NCI-H1436 treated with DMSO at 0.1 percent for 48 hours (cell line): Measurements from ENCODE around the gene HIP1.
"Not testable (repeated sequence)": the region's sequence is repeated elsewhere in the genome, so short reads cannot be mapped to it uniquely, and the experiment has no call there.

Experiments
- DNase-seq: peaks from one replicate; lab custom pipeline; 2025; lab: John Stamatoyannopoulos, UW

Gene HIP1

DNA sequence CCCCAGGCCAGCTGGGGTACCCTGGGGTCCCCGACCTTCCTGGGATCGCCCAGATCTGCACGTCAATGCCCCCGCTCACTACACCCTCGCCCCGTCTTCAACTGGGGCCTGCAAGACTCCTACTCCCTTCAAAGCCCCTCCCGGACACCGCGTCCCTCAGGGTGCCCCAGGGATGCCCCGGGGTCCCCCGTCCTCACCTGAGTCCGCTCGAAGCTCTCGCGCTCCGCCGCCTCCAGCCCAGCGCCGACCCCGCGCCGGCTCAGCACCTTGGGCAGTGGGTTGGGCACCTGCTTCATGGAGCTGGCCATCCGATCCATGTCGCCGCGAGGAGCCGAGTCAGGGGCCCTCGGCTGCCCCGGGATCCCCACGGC lies at the start of gene HIP1:
HIP1 (minus strand) TSS at position 338 of the 371 bp plus-strand sequence; CDS start at position 317, 21 bp downstream.
- no peak for DNase-seq

DNA sequence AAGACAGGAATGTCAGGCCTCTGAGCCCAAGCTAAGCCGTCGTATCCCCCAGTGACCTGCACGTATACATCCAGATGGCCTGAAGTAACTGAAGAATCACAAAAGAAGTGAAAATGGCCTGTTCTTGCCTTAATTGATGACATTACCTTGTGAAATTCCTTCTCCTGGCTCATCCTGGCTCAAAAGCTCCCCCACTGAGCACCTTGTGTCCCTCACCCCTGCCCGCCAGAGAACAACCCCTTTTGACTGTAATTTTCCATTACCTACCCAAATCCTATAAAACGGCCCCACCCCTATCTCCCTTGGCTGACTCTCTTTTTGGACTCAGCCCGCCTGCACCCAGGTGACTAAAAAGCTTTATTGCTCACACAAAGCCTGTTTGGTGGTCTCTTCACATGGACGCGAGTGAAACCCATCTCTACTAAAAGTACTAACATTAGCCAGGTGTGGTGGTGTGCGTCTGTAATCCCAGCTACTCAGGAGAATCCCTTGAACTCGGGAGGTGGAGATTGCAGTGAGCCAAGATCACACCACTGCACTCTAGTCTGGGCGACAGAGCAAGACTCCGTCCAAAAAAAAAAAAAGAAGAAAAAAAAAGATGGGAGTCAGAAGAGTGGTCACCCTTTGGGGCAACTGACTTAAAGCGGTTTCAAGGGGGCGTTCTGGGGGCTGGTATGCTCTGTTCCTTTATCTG lies 49.6 kb upstream of the HIP1 start:
- DNase-seq, result not testable (repeated sequence)

DNA sequence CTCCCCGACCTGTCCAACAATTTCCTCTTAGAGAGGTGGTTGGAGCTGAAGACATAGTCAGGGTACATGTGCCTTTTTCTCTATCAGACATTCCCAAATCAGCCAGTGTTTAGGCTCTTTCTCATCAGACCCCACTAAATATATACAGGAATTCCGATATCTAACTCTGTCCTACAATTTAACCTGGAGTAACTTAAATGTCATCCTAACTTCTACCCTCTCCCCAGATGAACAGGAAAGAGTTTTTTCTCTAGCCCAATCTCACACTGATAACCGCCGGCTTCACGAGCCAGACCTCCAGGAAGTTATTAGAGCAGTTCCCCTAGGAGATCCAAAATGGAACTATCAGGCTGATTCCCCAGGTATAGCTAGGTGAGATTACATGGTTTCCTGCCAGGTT lies 44.3 kb upstream of the HIP1 start:
- DNase-seq, result not testable (repeated sequence)

DNA sequence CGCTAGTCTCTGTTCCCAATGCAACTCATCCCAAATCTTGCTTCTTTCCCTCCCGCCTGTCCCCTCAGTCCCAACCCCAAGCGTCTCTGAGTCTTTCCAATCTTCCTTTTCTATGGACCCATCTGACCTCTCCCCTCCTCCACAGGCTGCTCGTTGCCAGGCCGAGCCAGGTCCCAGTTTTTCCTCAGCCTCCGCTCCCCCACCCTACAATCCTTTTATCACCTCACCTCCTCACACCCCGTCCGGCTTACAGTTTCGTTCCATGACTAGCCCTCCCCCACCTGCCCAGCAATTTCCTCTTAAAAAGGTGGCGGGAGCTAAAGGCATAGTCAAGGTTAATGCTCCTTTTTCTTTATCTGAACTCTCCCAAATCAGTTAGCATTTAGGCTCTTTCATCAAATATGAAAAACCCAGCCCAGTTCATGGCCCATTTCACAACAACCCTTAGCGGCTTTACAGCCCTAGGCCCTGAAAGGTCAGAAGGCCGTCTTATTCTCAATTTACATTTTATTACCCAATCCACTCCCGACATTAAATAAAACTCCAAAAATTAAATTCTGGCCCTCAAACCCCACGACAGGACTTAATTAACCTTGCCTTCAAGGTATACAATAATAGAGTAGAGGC lies 42.0 kb upstream of the HIP1 start:
- not testable (repeated sequence) for DNase-seq

DNA sequence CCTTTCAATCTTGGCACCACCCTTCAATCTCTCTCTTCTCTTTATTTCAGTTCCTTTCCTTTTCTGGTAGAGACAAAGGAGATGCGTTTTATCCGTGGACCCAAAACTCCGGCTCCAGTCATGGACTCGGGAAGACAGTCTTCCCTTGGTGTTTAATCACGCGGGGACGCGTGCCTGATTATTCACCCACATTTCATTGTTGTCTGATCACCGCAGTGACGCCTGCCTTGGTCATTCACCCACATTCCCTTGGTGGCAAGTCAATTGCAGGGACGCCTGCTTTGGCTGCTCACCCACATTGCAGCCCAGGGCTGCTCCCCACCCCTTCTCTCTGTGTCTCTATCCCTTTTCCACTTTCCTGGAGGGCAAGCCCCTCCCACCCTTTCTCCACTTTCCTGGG lies 40.8 kb upstream of the HIP1 start:
- DNase-seq, result not testable (repeated sequence)

DNA sequence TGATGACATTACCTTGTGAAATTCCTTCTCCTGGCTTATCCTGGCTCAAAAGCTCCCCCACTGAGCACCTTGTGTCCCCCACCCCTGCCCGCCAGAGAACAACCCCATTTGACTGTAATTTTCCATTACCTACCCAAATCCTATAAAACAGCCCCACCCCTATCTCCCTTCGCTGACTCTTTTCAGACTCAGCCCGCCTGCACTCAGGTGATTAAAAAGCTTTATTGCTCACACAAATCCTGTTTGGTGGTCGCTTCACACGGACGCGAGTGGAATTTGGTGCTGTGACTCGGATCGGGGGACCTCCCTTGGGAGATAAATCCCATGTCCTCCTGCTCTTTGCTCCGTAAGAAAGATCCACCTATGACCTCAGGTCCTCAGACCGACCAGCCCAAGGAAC lies 40.3 kb upstream of the HIP1 start:
- DNase-seq, result not testable (repeated sequence)

DNA sequence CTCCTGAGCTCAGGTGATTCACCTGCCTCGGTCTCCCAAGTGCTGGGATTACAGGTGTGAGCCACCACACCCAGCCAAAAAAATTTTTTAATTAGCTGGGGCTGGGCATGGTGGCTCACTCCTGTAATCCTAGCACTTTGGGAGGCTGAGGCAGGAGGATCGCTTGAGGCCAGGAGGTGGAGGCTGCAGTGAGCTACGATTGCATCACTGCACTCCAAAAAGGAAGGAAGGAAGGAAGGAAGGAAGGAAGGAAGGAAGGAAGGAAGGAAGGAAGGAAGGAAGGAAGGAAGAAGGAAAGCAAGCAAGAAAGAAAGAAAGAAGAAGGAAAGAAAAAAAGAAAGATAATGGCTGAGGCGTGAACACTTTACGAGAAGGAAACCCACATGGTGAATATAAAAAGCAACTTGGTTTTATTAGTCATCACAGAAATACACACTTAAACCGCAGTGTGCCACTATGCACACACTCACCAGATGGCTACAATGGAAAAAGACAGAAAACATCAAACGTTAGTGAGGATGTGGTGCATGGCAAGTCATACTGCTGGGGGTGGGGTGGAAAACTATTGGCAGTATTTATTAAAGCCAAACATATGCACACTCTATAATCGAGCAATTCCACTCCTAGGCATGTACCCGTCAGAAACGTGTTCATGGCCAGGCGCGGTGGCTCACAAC lies 37.7 kb upstream of the HIP1 start:
- DNase-seq, result no peak

DNA sequence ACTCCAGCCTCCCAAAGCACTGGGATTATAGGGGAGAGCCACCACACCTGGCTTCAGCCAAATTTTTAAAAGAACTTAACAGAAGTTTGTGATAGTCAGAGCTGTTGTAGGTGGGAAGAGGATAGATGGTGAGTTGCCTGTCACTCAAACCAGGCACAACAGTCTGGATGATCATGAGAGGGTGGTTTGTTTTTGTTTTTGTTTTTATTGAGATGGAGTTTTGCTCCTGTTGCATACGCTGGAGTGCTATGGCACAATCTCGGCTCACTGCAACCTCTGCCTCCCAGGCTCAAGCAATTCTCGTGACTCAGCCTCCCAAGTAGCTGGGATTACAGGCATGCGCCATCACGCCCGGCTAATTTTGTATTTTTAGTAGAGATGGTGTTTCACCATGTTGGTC lies 35.2 kb upstream of the HIP1 start:
- DNase-seq, result not testable (repeated sequence)

DNA sequence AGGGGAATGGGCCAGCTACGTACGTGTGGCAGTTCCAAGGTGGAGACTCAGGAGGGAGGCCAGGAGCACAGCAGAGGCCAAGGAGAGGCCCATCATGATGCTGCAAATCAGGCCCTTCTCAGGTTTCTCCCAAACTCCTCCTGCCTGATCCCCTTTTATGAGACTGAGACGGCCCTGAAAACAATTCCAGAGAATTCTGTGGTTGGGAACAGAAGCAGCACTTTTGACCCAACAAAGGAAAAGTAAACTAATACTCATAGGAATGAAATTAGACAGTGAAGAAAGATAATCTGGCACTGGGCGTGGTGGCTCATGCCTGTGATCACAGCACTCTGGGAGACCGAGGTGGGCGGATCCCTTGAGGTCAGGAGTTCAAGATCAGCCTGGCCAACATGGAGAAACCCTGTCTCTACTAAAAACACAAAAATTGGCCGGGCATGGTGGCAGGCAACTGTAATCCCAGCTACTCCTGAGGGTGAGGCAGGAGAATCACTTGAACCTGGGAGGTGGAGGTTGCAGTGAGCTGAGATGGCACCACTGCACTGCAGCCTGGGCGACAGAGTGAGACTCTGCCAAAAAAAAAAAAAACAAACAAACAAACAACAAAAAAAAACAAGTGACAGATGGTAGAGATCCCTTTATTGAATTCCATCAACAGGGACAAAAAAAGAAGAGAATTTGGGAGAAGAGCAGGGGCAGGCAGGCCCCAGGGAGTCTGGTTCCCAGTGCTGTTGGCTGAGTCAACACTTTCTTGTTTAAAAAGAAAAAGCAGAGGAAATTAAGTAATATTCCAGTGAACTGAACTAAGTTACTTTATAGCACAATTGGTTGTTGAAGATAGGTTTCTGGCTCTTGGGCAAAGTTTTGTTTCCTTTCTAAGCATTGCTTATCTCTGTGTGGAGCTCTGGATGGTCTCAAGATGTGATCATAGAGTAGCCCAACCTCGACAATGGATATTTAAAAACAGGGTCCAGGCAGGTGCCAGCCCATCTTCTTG lies 33.6 kb upstream of the HIP1 start, which contains the start of gene CCL26:
CCL26 (minus strand) TSS at position 131 of the 997 bp plus-strand sequence; CDS start at position 96, 35 bp downstream.
- no peak for DNase-seq

DNA sequence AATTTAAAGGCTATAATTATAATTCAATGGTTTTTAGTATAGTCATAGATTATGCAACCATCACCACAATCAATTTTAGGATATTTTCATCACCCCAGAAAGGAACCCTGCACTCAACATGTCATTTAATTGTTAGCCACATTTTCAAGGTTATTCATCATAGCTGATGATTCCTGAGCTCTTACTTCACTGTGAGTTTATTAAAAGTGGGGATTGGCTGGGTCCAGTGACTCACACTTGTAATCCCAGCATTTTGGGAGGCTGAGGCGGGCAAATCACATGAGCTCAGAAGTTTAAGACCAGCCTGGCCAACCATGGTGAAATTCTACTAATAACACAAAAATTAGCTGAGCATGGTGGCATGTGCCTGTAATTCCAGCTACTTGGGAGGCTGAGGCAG lies 32.5 kb upstream of the HIP1 start:
- no peak for DNase-seq

DNA sequence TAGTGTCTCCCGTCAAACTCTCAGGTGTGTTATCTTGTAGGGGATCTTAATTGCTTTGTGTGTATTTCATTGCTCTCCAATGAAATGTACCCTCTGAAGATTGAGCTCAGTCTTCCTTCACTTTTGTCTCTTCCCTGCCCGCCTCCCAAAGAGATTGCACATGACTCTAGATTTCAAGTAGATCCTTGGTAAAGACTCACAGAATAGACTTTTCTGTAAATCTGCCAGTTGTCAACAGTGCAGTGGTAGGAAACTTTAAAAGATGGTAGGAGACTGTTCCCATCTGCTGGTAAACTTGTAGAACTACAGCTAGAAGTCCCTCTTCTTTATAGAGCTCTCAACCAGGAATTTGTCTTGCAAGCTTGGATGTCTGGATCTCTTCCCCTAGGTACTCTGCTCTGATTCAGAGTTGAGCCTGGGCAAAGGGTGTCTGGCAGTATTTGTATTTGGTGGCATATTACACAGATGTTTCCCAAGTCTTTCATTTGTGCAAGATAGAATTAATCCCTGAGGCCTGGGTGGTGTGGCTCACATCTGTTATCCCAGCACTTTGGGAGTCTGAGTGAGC lies 23.7 kb upstream of the HIP1 start:
- DNase-seq, result no peak

DNA sequence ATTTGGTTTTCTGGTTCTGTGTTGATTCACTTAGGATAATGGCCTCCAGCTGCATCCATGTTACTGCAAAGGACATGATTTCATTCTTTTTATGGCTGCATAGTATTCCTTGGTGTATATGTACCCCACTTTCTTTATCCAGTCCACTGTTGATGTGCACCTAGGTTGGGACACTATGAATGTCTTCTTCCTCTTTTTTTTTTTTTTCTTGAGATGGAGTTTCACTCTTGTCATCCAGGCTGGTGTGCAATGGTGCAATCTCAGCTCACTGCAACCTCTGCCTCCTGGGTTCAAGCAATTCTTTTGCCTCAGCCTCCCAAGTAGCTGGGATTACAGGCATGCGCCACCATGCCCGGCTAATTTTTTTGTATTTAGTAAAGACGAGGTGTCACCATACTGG lies 23.1 kb upstream of the HIP1 start:
- not testable (repeated sequence) for DNase-seq

DNA sequence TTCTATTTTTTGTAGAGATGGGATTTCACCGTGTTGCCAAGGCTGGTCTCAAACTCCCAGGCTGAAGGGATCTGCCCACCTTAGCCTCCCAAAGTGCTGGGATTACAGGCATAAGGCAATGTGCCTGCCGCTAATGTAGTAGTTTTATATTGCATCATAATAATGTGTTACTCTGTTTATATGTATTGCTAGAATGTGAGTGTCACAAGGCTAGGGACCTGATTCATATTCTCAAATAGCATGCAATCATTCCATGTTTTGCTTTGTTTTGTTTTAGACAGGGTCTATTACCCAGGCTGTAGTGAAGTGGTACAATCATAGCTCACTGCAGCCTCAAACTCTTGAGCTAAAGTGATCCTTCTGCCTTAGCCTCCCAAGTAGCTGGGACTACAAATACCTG lies 19.8 kb upstream of the HIP1 start:
- DNase-seq, result no peak

DNA sequence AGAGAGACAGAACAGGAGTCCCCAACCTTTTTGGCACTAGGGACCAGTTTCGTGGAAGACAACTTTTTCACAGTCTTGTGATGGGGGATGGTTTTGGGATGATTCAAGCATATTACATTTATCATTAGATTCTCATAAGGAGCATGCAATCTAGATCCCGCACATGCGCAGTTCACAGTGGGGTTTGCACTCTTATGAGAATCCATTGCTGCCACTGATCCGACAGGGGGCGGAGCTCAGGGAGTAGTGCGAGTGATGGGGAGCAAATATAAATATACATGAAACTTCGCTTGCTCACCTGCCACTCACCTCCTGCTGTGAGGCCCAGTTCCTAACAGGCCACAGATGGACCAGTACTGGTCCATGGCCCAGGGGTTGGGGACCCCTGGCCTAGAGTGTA lies 19.1 kb upstream of the HIP1 start:
- DNase-seq, result no peak

DNA sequence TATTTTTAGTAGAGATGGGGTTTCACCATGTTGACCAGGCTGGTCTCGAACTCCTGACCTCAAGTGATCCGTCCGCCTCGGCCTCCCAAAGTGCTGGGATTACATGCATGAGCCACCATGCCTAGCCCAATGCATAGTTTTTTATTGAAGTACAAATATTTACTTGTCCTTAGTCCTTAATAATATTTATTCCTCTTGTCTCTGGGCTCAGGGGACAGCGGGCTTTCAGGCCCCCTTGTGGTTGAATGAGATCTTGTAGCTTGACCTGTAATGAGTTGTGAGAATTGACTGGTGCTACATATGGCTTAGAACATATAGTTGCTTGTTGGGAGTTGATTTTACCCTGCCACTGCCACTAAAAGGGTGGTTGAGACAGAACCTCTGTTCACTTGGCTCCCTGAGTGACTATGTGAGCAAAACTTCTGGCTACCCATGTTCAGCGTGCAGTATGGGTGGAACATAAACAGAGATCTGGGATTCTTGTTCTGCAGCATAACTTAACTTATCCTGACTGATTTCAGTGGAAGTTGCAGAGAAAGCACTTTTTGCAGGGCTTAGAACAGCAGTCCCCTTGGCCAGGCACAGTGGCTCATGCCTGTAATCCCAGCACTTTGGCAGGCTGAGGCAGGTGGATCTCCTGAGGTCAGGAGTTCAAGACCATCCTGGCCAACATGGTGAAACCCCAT lies 18.4 kb upstream of the HIP1 start:
- DNase-seq, result no peak

DNA sequence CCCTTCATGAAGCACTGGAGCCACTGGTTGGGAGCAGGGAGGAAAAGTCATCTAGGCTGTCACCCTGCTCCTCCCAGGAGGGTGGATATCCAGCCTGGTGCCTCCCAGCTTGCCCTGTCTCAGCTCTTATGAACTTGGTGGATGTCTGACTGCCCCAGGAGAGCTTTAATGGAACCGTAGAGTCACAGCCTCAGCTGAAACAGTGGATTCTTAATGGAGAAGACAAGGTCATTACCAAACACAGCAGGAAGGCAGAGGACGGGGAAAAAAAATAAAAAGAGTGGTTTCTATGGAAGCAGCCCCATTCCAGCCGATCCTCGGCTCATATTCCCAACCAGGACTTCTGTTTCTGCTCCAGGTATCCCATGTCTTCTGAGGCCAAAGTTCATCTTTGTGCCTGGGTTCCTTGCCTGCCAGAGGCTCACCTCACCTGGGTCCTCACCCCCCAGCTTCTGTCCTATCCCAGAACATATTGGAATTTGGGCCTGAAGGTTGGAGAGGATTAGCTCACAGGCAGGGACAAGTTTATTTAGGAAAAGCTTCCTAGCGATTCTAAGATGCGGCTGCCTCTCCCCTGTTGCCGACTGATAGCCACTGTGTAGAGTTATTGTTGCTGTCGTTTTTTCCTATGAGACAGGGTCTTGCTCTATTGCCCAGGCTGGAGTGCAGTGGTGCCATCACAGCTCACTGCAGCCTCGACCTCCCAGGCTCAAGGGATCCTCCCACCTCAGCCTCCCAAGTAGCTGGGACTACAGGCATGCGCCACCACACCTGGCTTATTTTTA lies 17.7 kb upstream of the HIP1 start:
- no peak for DNase-seq

DNA sequence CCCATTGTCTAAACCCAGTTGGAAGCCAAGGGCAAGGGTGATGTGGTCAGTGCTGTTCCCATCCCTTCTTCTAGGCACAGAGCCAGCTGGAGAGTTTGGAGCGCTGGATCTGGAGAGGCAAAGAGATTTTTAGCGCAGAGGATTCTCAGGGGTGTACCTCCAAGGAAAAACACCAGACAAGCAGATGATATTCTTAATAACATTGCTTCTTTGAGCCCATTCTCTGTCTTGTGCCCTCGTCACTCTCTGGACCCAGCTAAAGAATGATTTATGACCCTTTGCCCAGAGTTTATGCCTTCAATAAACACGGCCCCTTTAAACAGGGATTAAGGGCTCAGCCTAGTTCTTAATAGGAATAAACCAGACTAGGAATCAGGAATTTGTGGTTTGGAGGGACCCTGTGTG lies 4.7 kb upstream of the HIP1 start:
- DNase-seq, result no peak

DNA sequence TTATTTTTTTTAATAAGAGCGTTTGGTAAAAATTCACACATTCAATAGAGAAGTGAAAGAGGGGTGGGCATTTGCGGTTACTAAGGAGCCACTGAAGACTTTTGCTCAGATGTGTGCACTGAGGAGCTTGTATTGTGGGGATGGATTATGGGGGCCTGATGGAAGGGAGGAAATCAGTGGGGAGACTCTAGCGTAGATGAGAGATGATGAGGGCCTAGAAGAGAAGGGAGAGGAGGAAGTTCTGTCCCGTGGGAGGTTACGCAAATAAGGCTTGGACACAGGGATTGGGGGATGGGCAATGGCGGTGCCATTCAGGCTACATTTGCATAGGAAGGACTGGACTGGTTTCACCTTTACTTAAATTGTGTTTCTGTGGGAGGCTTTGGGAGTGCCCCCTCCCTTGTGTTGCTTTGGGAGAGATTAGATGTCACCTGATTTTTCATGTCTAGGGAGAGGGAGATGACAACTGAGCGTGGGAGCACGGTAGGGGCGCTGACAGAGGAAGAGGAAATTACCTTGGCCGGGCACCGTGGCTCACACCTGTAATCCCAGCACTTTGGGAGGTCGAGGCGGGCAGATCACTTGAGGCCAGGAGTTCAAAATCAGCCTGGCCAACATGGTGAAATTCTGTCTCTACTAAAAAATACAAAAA lies 2.2 kb upstream of the HIP1 start:
- DNase-seq, result no peak

DNA sequence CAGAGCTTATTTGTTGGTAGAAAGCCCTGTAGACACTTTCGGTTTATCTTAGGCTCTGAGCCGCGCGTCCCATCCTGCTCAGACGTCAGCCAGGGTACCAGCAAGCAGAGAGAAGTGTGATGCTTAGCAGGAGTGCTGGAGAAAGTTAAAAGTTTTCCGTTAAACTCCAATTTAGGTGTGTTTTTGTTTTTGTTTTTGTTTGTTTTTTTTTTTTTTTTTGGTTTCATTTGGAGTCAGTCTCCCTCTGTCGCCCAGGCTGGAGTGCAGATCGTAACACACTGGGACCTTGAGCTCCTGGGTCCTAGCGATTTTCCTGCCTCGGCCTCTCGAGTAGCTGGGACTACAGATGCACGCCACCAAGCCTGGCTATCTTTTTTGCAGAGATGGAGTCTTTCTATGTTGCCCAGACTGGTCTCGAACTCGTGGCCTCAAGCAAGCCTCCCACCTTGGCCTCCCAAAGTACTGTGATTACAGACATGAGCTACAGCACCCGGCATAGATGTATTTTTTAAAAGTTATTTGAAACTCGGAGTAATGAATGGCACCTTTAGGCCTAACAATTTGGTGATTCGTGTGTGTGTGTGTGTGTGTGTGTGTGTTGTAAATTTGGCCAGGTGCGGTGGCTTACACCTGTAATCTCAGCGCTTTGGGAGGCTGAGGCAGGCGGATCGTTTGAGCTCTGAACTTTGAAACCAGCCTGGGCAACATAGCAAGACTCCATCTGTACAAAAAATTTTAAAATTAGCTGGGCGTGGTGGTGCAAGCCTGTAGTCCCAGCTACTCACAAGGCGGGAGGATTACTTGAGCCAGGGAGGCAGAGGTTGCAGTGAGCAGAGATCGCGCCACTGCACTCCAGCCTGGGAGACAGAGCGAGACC lies 1.3 kb upstream of the HIP1 start:
- DNase-seq, result no peak
